ENCODE results near the gene RFPL2. TPM values are rescaled to one million over a fixed set of nuclear protein-coding genes. Genes with fewer than 3 reads are reported as not detected.

Gene RFPL2
- total RNA-seq, 1 experiment from 2014 or later = not detected

DNA sequence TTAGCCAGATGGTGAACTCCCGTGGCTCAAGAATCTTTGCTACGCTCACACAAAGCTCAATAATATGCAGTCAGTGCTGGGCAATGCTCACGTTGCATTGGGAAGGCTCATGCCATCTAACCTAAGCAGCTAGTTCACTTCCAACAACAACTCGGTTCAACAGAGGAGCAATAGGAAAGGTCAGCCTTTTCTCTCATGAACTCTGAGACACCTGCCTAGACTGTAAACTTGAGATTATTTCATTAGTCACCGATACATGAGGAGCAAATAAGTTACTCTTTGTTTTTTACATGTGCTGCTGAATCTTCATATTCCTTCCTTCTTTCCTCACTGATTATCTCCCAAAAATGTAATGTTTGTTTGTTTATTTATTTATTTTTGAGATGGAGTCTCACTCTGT, 41.3 kb upstream of the RFPL2 start:
- Histone ChIP-seq H3K27me3 (ENCODE audit: low read length) (peaks cover 14% of the 10 kb centered on the region; the same call in 1 of the 2 replicates), H3K4me2 (ENCODE audit: low read length) (no peak overlapping the region), H4K20me1 (ENCODE audit: low read length) (no peaks in the 10 kb centered on the region), H3K9me3 (ENCODE audit: low read length) (no peaks in the 10 kb centered on the region), H3K9me2 (replicated peaks; ENCODE audit: low read length) (no peaks in the 10 kb centered on the region), H3K36me3 (ENCODE audit: low read depth, low read length) (no peaks in the 10 kb centered on the region), H2AFZ (ENCODE audit: low read length) (no peak overlapping the region), H3K4me3 (ENCODE audit: low read length) (no peak overlapping the region), H3K27ac (ENCODE audit: low read length) (no peak overlapping the region), H3K9ac (ENCODE audit: low read length) (no peak overlapping the region), H3K4me1 (ENCODE audit: insufficient read depth, low read length) (no peaks in the 10 kb centered on the region), H3F3A (ENCODE audit: low read length, unreplicated experiment) (no peaks in the 10 kb centered on the region), H3K79me2 (ENCODE audit: low read length) (no peaks in the 10 kb centered on the region)
- POLR2A ChIA-PET (ENCODE audit: unreplicated experiment) = no interaction called here
- BruUV-seq (replicated peaks) = no TSS peak
- DNase-seq = no peak
- TF ChIP-seq CTCF (conservative IDR thresholded peaks at IDR 0.05; ENCODE audit: low read depth, low read length) (no peak), EZH2phosphoT487 (IDR thresholded peaks at IDR 0.05; ENCODE audit: borderline replicate concordance, low read length) (no peak), EZH2 (IDR thresholded peaks at IDR 0.05; ENCODE audit: low read length, unreplicated experiment) (no peak)
- CTCF ChIA-PET = no interaction called here
- intact Hi-C loops (cut with micrococcal nuclease) = no loop called here
- ATAC-seq = no peak

GRCh38 chr22:32245042-32245441, 40.2 kb upstream of the RFPL2 start:
- no peak overlapping the region for H2AFZ ChIP-seq (ENCODE audit: low read length)
- ATAC-seq = no peak
- no TSS peak for BruUV-seq (replicated peaks)

More at GRCh38 chr22:32245042-32245441, 40.2 kb upstream of the RFPL2 start:
- intact Hi-C loops (cut with micrococcal nuclease) = no loop called here
- H3K4me2 ChIP-seq (ENCODE audit: low read length) = no peak overlapping the region
- TF ChIP-seq EZH2 (IDR thresholded peaks at IDR 0.05; ENCODE audit: low read length, unreplicated experiment) (no peak), CTCF (conservative IDR thresholded peaks at IDR 0.05; ENCODE audit: low read depth, low read length) (no peak), EZH2phosphoT487 (IDR thresholded peaks at IDR 0.05; ENCODE audit: borderline replicate concordance, low read length) (no peak)
- H3K9ac ChIP-seq (ENCODE audit: low read length) = no peak overlapping the region
- H4K20me1 ChIP-seq (ENCODE audit: low read length) = no peaks in the 10 kb centered on the region
- no peaks in the 10 kb centered on the region for H3K79me2 ChIP-seq (ENCODE audit: low read length)
- H3K9me3 ChIP-seq (ENCODE audit: low read length) = no peaks in the 10 kb centered on the region
- H3K27ac ChIP-seq (ENCODE audit: low read length) = no peak overlapping the region
- no peaks in the 10 kb centered on the region for H3K36me3 ChIP-seq (ENCODE audit: low read depth, low read length)
- ChIA-PET POLR2A (ENCODE audit: unreplicated experiment) (no interaction called here), CTCF (no interaction called here)
- H3F3A ChIP-seq (ENCODE audit: low read length, unreplicated experiment) = no peaks in the 10 kb centered on the region
- no peaks in the 10 kb centered on the region for H3K9me2 ChIP-seq (replicated peaks; ENCODE audit: low read length)
- no peak for DNase-seq
- H3K27me3 ChIP-seq (ENCODE audit: low read length) = peaks cover 14% of the 10 kb centered on the region; the same call in 1 of the 2 replicates
- H3K4me1 ChIP-seq (ENCODE audit: insufficient read depth, low read length) = no peaks in the 10 kb centered on the region
- H3K4me3 ChIP-seq (ENCODE audit: low read length) = no peak overlapping the region

Data from PC-3 (cell line).